Measurements from ENCODE around the gene SYNRG.
A peak's percentile ranks its signal among the peaks of the same experiment; 100 is the strongest.
"Not testable (repeated sequence)": the region's sequence is repeated elsewhere in the genome, so short reads cannot be mapped to it uniquely, and the experiment has no call there.

SYNRG gene, protein sequence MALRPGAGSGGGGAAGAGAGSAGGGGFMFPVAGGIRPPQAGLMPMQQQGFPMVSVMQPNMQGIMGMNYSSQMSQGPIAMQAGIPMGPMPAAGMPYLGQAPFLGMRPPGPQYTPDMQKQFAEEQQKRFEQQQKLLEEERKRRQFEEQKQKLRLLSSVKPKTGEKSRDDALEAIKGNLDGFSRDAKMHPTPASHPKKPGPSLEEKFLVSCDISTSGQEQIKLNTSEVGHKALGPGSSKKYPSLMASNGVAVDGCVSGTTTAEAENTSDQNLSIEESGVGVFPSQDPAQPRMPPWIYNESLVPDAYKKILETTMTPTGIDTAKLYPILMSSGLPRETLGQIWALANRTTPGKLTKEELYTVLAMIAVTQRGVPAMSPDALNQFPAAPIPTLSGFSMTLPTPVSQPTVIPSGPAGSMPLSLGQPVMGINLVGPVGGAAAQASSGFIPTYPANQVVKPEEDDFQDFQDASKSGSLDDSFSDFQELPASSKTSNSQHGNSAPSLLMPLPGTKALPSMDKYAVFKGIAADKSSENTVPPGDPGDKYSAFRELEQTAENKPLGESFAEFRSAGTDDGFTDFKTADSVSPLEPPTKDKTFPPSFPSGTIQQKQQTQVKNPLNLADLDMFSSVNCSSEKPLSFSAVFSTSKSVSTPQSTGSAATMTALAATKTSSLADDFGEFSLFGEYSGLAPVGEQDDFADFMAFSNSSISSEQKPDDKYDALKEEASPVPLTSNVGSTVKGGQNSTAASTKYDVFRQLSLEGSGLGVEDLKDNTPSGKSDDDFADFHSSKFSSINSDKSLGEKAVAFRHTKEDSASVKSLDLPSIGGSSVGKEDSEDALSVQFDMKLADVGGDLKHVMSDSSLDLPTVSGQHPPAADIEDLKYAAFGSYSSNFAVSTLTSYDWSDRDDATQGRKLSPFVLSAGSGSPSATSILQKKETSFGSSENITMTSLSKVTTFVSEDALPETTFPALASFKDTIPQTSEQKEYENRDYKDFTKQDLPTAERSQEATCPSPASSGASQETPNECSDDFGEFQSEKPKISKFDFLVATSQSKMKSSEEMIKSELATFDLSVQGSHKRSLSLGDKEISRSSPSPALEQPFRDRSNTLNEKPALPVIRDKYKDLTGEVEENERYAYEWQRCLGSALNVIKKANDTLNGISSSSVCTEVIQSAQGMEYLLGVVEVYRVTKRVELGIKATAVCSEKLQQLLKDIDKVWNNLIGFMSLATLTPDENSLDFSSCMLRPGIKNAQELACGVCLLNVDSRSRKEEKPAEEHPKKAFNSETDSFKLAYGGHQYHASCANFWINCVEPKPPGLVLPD (N-terminal part only)

DNA sequence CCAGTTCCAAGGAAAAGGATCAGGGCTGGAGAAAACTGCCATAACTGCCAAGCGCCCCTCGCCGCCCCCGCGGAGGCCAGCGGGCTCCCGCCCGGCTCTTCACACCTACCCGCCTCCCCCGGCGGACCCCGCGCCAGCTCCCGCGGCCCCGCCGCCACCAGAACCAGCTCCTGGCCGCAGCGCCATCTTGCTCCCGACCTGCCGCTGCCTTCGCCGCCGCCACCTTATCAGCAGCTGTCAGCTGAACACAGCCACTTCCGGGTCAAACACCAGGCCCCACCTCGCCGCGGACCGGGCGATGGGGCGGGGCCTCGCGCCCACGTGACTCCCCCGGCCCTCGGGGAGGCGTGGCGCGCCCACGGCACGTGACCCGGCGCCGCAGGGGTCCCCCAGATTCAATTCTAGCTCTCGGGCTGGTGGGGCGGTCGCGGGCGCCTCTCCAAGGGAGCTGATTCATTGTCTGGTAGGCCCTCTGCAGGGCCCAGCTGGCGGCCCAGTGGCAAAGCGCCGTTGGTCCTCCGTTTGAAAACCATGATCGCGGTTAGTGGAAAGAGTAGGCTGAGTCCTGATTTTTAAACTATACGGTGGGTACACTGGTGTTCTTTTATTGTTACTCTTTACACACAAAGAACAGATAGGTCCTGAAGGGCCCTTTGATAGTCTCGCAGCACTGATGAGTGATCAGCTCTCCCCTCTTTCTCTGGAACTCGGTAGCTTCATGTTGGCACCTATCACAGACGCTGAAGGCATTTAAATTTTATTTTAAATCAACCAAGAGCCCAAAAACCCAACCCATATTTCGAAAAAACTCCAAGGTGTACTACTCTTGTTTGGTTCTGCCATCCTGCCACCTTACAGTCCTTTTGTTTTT is at the start of gene SYNRG:
TSS of gene SYNRG (minus strand) at position 249 of the 871 bp plus-strand sequence. CDS start at position 186, 63 bp downstream.
- peak; percentile 92 for DNase-seq

DNA sequence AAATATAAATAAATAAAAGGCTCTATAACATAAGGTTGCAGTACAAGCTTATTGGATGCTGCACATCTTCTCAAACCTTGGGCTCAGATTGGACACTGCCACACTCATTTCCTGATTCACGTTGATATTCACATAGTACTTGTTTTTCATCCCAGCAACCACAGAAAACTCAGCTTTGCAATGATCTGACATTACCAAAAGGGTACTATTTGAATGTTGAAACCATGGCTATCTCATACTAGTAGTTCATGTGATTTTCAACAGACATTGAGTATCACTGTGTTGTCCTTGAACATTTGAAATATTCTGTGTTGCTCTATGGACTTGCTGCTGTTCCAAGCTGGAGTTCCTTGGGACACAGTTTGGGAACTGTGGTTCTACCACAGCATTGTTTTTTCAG is 48.0 kb upstream of the SYNRG start:
- DNase-seq: no peak

DNA sequence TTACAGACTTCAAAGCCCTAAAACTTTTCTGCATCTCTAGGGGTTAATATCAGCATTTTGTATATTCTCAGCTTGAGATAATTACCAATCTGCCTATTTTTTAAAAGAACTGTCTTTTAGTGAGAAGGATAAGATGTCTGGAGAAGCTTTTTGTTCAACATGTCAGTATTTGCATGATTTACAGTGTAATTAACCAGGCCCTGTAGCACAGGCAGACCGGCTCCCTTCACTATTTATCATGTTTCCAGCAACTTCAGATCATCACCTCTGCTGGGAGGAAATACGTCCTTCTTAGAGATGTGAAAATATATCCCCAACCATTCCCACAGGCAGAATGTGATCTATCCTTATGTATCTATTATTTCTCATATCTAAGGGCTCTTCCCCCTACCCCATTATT is 42.6 kb upstream of the SYNRG start:
- no peak for DNase-seq

DNA sequence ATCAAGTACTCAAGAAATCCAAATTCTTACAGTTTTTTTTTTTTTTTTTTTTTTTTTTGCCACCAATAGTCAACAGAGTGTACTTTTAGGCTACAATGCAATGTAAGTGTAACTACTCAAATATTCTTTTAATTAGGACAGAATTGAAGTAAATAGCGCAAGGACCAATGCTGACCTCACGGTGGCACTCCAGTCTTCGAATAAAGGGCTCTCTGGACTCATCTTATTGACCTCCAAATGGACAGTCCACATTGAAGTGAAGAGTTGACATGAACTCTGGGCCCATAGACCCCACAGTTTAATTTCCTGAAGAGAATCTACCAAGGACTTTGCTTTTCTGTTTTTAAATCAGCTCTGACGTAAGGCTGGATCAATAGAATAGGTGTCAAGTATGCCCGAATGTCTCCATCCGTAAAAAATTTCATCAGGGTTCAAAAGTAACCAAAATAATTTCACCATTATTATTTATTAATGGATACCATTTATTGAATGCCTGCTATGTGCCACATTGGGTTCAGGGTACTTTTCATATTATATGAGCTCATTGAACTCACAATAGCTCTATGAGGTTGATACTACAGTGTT is 41.3 kb upstream of the SYNRG start:
- peak; percentile 4 for DNase-seq

DNA sequence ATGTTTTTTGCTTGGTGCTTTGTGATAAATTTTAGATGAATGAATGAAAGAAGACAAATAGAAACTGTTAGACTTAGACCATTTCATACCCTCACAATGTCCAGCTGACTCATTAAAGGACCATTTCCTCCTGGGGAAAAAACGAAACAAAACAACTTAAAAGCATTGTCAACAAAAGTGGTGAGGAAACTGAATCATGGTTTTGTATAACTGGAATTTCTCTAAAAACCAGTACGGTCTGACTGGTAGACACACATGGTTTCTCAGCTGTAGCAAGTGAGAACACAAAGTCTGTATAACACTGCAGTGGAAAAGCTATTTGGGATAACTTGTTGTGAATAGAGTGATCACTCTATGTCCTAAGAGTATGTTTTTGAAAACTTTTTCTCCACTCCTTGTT is 39.3 kb upstream of the SYNRG start:
- no peak for DNase-seq

DNA sequence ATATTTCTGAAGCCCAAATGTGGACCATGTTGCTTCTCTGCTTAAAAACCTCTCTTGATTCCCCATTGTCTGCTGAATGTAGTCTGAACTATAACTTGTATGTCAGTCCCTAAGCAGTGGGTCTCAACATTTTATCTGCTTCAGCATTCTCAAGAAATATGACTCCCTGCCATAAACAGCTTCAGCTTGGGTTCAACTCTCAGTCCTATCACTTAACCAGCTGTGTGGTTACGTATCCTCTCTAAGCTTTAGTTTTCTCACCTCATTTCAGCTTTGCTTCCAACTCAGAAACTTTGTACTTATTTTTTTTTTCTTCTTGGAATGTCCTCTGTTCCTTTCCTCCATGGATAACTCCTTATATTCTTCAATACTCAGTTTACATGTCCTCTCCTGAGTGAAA is 38.6 kb upstream of the SYNRG start:
- DNase-seq: no peak

DNA sequence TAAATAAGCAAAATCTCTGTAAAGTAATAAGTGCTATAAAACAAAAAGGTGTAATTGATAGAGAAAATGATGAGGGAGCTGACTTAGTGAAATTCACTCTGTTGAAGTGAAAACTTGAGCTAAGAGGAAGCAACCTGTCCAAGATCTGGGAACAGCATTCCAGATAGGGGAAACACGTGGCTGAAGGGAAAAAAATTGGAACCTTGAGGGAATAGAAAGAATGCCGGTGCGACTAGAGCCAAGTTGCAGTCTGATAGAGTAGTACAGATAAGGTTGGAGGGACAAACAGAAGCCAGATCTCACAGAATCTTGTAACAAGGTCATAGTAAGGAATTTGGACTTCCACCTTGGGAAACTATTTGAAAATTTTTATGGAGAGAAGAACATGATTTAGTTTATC is 34.7 kb upstream of the SYNRG start:
- peak; percentile 5 for DNase-seq

DNA sequence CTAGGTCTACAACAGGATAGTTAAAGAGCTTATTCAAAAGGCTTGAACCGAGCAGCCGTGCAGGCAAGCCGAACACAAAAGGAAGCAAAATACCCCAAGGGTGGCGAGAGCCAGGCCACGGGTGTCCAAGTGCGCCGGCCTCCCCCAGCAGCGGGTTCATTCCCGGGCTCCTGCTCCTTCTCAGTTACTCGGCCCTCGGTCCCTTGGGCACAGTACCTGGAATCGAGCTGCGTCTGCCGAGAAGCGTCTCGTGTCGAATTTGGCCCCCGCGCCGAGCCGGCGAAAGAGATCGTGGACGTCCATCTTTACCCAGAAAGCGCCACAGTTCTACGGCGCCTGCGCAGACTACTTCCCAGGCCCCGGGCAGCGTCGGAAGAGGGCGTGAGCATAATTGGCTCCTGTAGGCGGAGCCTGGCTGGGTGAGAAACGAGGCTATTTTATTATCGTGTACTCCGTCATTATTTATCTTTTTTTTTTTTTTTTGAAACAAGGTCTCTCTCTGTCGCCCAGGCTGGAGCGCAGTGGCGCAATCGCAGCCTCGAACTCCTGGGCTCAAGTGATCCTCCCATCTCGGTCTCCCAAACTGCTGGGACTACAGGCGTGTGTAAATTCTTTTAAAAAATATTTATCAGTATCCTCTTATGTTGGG is 34.0 kb upstream of the SYNRG start, which contains the start of gene DDX52:
TSS of gene DDX52 (minus strand) at position 329 of the 649 bp plus-strand sequence. CDS start at position 303, 26 bp downstream.
- DNase-seq: peak; percentile 86

DNA sequence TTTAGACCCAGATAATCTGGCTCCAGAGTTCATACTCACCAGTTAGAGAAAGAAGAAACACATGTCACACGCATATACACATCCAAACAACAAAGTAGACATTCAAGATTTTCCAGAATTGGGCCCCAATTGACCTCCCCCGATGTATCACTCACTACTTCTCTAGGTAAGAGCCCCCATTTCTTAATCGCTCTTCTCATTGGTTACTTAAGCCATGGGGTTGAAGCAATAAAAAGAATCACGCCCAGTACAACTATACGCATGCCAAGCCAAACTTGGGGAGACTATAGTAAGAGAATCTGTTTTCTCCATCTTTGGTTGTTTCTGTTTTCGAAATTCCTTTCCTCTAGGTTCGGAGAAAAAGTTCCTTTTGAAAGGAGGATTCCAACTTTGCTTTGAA is 33.5 kb upstream of the SYNRG start:
- DNase-seq: peak; percentile 34

DNA sequence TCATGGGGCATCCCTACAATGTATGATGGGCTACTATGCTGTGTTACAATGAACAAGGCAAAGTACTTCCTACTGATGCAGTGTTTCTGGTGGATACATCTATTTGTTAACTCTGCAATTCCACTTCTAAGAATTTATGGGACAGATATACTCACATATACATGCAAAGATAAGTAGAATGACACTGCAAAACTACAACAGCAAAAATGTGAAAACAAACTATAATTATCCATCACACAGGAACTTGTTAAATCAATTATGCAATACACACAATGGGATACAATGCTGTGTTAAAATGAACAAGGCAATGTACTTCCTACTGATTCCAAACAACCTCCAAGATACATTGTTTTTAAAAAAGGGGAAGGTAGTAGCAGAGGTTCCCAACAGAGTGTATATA is 30.8 kb upstream of the SYNRG start:
- no peak for DNase-seq

DNA sequence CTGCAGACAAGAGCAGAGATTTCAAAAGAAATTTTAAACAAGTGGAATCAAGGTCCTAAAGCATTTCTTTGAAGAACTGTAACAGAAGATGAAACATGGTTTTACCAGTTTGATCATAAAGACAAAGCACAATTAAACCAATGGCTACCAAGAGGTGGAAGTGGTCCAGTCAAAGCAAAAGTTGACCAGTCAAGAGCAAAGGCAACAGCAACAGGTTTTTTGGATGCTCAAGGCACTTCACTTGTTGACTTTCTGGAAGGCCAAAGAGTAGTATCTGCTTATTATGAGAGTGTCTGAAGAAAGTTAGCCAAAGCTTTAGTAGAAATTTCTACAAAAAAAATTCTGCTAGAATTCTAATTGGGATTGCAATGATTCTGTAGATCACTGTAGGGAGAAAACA is 28.7 kb upstream of the SYNRG start:
- no peak for DNase-seq

DNA sequence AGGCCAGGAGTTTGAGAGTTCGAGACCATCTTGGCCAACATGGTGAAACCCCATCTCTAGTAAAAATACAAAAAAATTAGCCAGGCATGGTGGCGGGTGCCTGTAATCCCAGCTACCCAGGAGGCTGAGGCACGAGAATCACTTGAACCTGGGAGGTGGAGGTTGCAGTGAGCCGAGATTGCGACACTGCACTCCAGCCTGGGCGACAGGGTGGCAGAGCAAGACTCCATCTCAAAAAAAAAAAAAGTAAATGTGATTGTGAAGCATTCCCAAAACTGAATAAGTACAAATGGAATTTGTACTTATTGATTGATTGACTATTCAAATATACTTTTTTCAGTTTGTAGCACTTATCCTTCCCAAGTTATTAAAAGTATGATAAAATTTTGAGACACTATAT is 7.2 kb upstream of the SYNRG start:
- DNase-seq: not testable (repeated sequence)

DNA sequence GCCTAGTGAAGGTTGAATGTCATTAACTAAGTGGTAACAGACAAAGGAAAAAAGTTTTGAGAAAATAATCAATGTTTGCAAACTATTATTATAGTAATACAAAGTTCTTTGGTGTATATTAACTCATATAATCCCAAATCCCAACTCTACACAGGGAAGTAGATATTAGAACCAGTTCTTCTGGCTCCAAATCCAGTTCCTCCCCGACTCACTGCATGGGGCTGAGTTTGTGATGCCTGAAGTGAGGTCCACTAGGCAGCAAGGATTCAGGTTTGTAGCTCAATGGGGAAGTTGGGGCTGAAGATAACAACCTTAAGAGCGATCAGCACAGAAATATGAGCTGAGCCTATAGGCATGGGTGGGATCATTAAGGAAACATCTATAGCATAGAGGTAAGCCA is 5.6 kb upstream of the SYNRG start:
- no peak for DNase-seq

DNA sequence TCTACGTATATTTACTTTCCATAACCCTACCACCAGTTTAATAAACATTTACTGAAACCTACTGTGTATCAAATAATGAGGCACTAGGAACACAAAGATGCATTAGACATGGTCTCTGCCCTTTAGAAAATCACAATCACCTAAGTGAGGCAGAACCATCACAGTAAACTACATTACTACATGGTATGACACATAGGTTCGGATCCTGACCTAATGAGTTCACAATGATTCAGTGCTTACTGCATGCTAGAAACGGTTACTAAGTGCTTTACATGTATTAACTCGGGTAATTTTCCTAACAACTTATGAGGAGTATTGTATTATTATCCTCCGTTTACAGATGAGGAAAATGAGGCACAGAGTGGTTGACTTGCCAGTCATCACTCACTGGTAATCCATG is 5.2 kb upstream of the SYNRG start:
- DNase-seq: no peak

DNA sequence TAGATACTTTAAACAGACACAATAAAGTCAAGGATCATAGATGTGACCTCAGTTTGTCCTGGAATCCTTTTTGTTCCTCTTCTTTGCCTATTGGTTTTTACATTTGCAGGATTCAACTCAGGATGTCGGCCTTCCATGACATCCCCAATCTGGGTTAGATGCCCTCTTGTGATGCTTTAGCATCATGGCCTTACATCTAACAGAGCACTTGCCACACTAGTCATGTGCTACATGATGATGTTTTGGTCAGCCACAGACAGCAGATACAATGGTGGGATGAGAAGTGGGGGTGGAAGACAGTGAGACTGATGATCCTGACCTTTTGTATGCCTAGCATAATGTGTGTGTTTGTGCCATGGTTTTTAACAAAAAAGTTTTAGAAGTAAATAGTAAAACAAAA is 1.8 kb upstream of the SYNRG start:
- no peak for DNase-seq

DNA sequence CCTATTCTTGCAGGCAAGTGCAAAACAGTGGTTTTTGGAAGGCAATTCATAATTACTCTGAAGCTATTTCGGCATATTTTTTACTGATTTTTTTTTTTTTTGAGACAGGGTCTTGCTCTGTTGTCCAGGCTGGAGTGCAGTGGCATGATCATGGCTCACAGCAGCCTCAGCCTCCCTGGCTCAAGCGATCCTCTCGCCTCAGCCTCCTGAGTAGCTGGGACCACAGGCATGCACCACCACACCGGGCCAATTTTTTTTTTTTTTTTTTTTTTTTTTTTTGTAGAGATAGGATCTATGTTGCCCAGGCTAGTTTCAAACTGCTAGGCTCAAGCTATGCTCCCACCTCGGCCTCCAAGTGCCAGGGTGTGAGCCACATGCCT is 813 bp upstream of the SYNRG start:
- DNase-seq: not testable (repeated sequence)

DNA sequence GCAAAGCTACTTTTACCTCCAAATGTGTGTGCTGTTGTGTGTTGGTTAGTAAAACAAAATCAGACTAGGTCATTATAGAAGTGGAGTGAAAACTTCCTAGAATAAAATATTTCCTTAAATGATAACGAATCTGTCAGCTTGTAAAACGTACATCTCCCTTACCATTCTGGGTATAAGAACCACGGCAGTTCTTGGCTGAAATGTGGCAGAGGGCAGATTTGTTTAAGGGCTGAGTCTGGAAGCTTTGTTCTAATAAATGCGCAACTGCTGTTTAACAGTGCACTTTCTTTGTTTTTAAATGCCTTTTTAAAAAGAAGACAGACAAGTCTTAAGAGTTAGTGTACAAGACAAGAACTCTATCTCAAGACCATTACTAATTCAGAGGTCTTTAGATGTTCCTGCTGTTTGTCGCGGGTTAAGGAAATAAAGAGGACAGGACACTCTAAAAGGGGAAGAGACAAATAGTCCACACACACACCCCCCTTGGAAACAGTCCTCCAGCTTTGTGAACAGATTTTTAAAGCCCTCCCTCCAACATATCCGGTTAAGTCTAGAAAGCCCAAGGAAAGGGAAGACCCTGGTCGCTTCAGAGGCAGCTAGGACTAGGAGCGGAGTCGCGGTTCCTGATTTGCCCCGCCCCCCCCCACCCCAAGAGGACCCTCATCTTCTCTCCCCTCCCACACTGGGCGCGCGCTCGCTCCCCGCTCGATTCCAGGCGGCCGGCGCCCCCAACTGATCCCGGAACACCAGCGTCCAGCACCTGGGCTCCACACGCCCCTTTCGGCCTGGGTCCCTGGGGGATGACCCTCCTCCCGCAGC is 658 bp downstream of the SYNRG start:
- peak; percentile 36 for DNase-seq

DNA sequence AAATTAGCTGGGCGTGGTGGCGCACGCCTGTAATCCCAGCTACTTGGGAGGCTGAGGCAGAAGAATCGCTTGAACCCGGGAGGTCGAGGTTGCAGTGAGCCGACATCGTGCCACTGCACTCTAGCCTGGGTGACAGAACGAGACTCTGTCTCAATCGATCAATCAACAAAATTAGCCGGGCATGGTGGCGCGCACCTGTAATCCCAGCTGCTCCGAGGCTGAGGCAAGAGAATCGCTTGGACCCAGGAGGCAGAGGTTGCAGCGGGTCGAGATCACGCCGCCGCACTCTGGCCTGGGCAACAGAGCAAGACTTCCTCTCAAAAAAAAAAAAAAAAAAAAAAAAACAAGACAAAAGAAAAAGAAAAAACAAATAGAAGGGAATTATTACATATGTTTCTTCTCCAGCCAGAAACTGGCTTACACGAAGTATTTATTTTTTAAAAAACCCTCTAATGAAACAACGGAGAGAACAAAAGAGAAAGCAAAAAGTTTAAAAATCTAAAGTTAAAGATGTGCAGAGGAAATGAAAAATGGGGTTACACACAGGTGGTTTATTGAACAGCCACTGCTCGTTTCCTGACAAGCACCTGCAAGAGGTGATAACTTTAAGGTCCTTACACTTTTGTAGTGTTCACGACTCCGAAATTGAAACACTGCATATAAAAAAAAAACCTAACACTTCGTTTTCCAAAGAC is 1.4 kb downstream of the SYNRG start:
- no peak for DNase-seq

DNA sequence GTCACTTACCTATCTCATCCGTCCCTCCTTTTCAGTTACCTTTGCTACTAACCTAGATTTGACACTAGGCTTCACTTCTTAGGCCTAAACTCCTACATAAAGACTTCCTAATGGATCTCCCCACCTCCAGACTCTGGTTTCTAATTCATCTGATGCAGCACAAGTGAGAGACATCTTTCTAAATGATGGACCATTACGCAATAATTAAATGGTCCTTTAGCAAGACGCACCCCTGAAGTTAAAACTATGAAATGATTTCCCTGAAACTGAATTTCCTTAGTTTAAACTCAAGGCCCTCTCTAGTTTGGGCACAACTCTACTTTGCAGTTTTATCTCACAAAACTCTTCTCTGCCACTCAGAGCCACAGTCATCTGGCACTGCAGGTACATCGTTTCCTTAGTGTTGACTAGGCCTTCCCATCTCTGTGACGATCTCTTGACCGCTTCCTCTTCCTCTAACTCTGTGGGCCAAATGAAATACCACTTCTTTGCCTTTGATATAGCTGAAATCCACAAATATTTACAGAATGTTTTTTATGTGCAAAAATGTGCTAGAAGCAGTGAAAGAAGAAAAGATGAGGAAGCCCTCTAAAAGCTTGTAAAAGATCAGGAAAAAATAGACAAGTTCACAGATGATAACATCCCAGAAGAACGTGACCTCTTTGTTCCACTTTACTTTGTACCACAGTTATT is 3.3 kb downstream of the SYNRG start:
- DNase-seq: no peak

All from NCI-H1105 treated with DMSO at 0.1 percent for 48 hours (cell line).